T-helper 2 cell treated with Interferon-gamma antibody and Interleukin-4, amounts not matched to agents 5 μg/mL and 100 μg/mL, for 36 hours (primary cell): Measurements from ENCODE around the gene CNTN4.

ENCODE experiments used
- DNase-seq: peaks from one replicate; pipeline ENCODE4 v3.0.0; 2021; ENCODE audit warnings: low spot score
- H3K27ac Mint-ChIP-seq: one replicate; pipeline ENCODE4 v1.8.0; 2021; ENCODE audit warnings: mild to moderate bottlenecking, mixed read lengths
- H3K27me3 Mint-ChIP-seq: one replicate; pipeline ENCODE4 v1.8.0; 2021; ENCODE audit warnings: low read depth, mixed read lengths
- H3K36me3 Mint-ChIP-seq: one replicate; pipeline ENCODE4 v1.8.0; 2021; ENCODE audit warnings: low read depth, mixed read lengths
- H3K4me1 Mint-ChIP-seq: one replicate; pipeline ENCODE4 v1.8.0; 2021; ENCODE audit warnings: low read depth, mixed read lengths
- H3K4me3 Mint-ChIP-seq: one replicate; pipeline ENCODE4 v1.8.0; 2022; ENCODE audit warnings: mild to moderate bottlenecking, moderate library complexity, mixed read lengths
- H3K9me3 Mint-ChIP-seq: one replicate; pipeline ENCODE4 v1.8.0; 2021; ENCODE audit warnings: mixed read lengths

The CNTN4 gene

GRCh38 chr3:2262204-2262603 is 163.5 kb downstream of the CNTN4 start:
- no peak for DNase-seq
- Mint-ChIP-seq H3K27me3 (no peaks in the 10 kb centered on the region), H3K9me3 (peaks cover 12% of the 10 kb centered on the region), H3K27ac (no peak overlapping the region), H3K4me1 (no peaks in the 10 kb centered on the region), H3K4me3 (no peak overlapping the region), H3K36me3 (no peaks in the 10 kb centered on the region)

- Mint-ChIP-seq H3K36me3 (no peaks in the 10 kb centered on the region), H3K4me1 (no peaks in the 10 kb centered on the region), H3K27ac (no peak overlapping the region), H3K9me3 (peaks cover 4% of the 10 kb centered on the region), H3K27me3 (no peaks in the 10 kb centered on the region), H3K4me3 (no peak overlapping the region)
- no peak for DNase-seq
Observed at GRCh38 chr3:2266606-2267005, 167.9 kb downstream of the CNTN4 start.

GRCh38 chr3:2268779-2269178 is 170.1 kb downstream of the CNTN4 start:
- no peak overlapping the region for H3K4me3 Mint-ChIP-seq
- H3K9me3 Mint-ChIP-seq: peaks cover 4% of the 10 kb centered on the region
- no peak for DNase-seq
- H3K27me3 Mint-ChIP-seq: no peaks in the 10 kb centered on the region
- no peaks in the 10 kb centered on the region for H3K4me1 Mint-ChIP-seq
- H3K27ac Mint-ChIP-seq: no peak overlapping the region
- no peaks in the 10 kb centered on the region for H3K36me3 Mint-ChIP-seq

GRCh38 chr3:2274526-2274925 is 175.9 kb downstream of the CNTN4 start:
- no peak for DNase-seq
- Mint-ChIP-seq H3K36me3 (no peaks in the 10 kb centered on the region), H3K4me1 (no peaks in the 10 kb centered on the region), H3K27me3 (no peaks in the 10 kb centered on the region), H3K4me3 (no peak overlapping the region), H3K9me3 (no peaks in the 10 kb centered on the region), H3K27ac (no peak overlapping the region)

- Mint-ChIP-seq H3K27me3 (no peaks in the 10 kb centered on the region), H3K4me3 (no peak overlapping the region), H3K36me3 (no peaks in the 10 kb centered on the region), H3K9me3 (no peaks in the 10 kb centered on the region), H3K4me1 (no peaks in the 10 kb centered on the region), H3K27ac (no peak overlapping the region)
- no peak for DNase-seq
Observed at GRCh38 chr3:2283818-2284217, 185.2 kb downstream of the CNTN4 start.

- H3K27ac Mint-ChIP-seq: no peak overlapping the region
Observed at GRCh38 chr3:2300938-2301337, 202.3 kb downstream of the CNTN4 start.

GRCh38 chr3:2301361-2301760 is 202.7 kb downstream of the CNTN4 start:
- H3K27ac Mint-ChIP-seq: no peak overlapping the region
- H3K4me3 Mint-ChIP-seq: no peak overlapping the region
- no peaks in the 10 kb centered on the region for H3K27me3 Mint-ChIP-seq
- DNase-seq: no peak
- no peaks in the 10 kb centered on the region for H3K9me3 Mint-ChIP-seq
- H3K36me3 Mint-ChIP-seq: no peaks in the 10 kb centered on the region
- H3K4me1 Mint-ChIP-seq: no peaks in the 10 kb centered on the region

More at GRCh38 chr3:2300938-2301337, 202.3 kb downstream of the CNTN4 start:
- Mint-ChIP-seq H3K4me3 (no peak overlapping the region), H3K4me1 (no peaks in the 10 kb centered on the region), H3K36me3 (no peaks in the 10 kb centered on the region), H3K27me3 (no peaks in the 10 kb centered on the region), H3K9me3 (no peaks in the 10 kb centered on the region)
- no peak for DNase-seq

GRCh38 chr3:2303566-2303965 is 204.9 kb downstream of the CNTN4 start:
- no peak for DNase-seq
- no peaks in the 10 kb centered on the region for H3K27me3 Mint-ChIP-seq
- no peak overlapping the region for H3K4me3 Mint-ChIP-seq

GRCh38 chr3:2311022-2311421 is 212.4 kb downstream of the CNTN4 start:
- H3K27ac Mint-ChIP-seq: no peak overlapping the region
- H3K36me3 Mint-ChIP-seq: no peaks in the 10 kb centered on the region
- no peaks in the 10 kb centered on the region for H3K27me3 Mint-ChIP-seq
- H3K4me3 Mint-ChIP-seq: no peak overlapping the region
- H3K9me3 Mint-ChIP-seq: no peaks in the 10 kb centered on the region
- no peak for DNase-seq
- no peaks in the 10 kb centered on the region for H3K4me1 Mint-ChIP-seq

More at GRCh38 chr3:2303566-2303965, 204.9 kb downstream of the CNTN4 start:
- no peaks in the 10 kb centered on the region for H3K9me3 Mint-ChIP-seq
- H3K27ac Mint-ChIP-seq: no peak overlapping the region
- H3K4me1 Mint-ChIP-seq: no peaks in the 10 kb centered on the region
- H3K36me3 Mint-ChIP-seq: no peaks in the 10 kb centered on the region

- no peaks in the 10 kb centered on the region for H3K27me3 Mint-ChIP-seq
- H3K4me1 Mint-ChIP-seq: no peaks in the 10 kb centered on the region
- no peak for DNase-seq
- H3K4me3 Mint-ChIP-seq: no peak overlapping the region
- H3K36me3 Mint-ChIP-seq: no peaks in the 10 kb centered on the region
- H3K9me3 Mint-ChIP-seq: no peaks in the 10 kb centered on the region
- no peak overlapping the region for H3K27ac Mint-ChIP-seq
Observed at GRCh38 chr3:2317521-2317920, 218.9 kb downstream of the CNTN4 start.

GRCh38 chr3:2334921-2335320 is 236.3 kb downstream of the CNTN4 start:
- Mint-ChIP-seq H3K4me1 (no peaks in the 10 kb centered on the region), H3K27ac (no peak overlapping the region), H3K4me3 (no peak overlapping the region), H3K36me3 (no peaks in the 10 kb centered on the region), H3K27me3 (no peaks in the 10 kb centered on the region), H3K9me3 (no peaks in the 10 kb centered on the region)
- no peak for DNase-seq

- no peaks in the 10 kb centered on the region for H3K27me3 Mint-ChIP-seq
- H3K4me3 Mint-ChIP-seq: no peak overlapping the region
- no peak for DNase-seq
- H3K27ac Mint-ChIP-seq: no peak overlapping the region
- no peaks in the 10 kb centered on the region for H3K9me3 Mint-ChIP-seq
- no peaks in the 10 kb centered on the region for H3K36me3 Mint-ChIP-seq
- no peaks in the 10 kb centered on the region for H3K4me1 Mint-ChIP-seq
Observed at GRCh38 chr3:2343031-2343682, 244.5 kb downstream of the CNTN4 start.

GRCh38 chr3:2352134-2352762 is 253.6 kb downstream of the CNTN4 start:
- no peak for DNase-seq
- no peak overlapping the region for H3K27ac Mint-ChIP-seq
- no peaks in the 10 kb centered on the region for H3K27me3 Mint-ChIP-seq
- no peaks in the 10 kb centered on the region for H3K36me3 Mint-ChIP-seq
- H3K4me1 Mint-ChIP-seq: no peaks in the 10 kb centered on the region
- peaks cover 9% of the 10 kb centered on the region for H3K9me3 Mint-ChIP-seq
- no peak overlapping the region for H3K4me3 Mint-ChIP-seq

GRCh38 chr3:2354702-2355101 is 256.0 kb downstream of the CNTN4 start:
- Mint-ChIP-seq H3K4me1 (no peaks in the 10 kb centered on the region), H3K9me3 (peaks cover 9% of the 10 kb centered on the region), H3K4me3 (no peak overlapping the region), H3K27me3 (no peaks in the 10 kb centered on the region), H3K27ac (no peak overlapping the region), H3K36me3 (no peaks in the 10 kb centered on the region)
- no peak for DNase-seq
